SK-N-MC (cell line): ENCODE results near the gene ERG.

ENCODE experiments used
- DNase-seq: peaks from one replicate; pipeline ENCODE4 v3.0.0-alpha.2; 2011; ENCODE audit warnings: low read depth, low spot score
- H3K27ac ChIP-seq: fragments of 200-600 bp; sonication (generic); 2 replicates; pipeline ENCODE4 v1.5.1; 2016; ENCODE audit warnings: mixed run types
- H3K36me3 ChIP-seq: fragments of 200-600 bp; sonication (generic); 2 replicates; pipeline ENCODE4 v1.6.1; 2017; ENCODE audit warnings: antibody characterized with exemption, low read length, mixed read lengths; ENCODE audit not compliant: insufficient read depth
- H3K4me3 ChIP-seq: fragments of 200-600 bp; sonication (generic); 2 replicates; pipeline ENCODE4 v1.5.1; 2016
- H3K9ac ChIP-seq: fragments of 200-600 bp; sonication (generic); 2 replicates; pipeline ENCODE4 v1.8.0; 2017; ENCODE audit warnings: mixed run types, mixed read lengths; ENCODE audit not compliant: insufficient read length
- H3K9me3 ChIP-seq: fragments of 200-600 bp; sonication (generic); 2 replicates; pipeline ENCODE4 v1.6.1; 2017; ENCODE audit warnings: low read depth, mild to moderate bottlenecking, antibody characterized with exemption, low read length, moderate library complexity, mixed read lengths
- EZH2 ChIP-seq: fragments of 200-600 bp; sonication (generic); IDR thresholded peaks from one replicate; pipeline ENCODE4 v1.6.1; 2017; ENCODE audit warnings: antibody characterized with exemption
- FOXP2 ChIP-seq: optimal IDR thresholded peaks from 2 replicates; pipeline ENCODE3; 2011; ENCODE audit warnings: mild to moderate bottlenecking, moderate library complexity; ENCODE audit not compliant: insufficient read depth; ENCODE audit errors: extremely low read length, control extremely low read depth
- POLR2AphosphoS5 ChIP-seq: IDR thresholded peaks from 2 replicates; pipeline ENCODE4 v1.6.1; 2012; ENCODE audit warnings: mild to moderate bottlenecking, low read depth, low read length, borderline replicate concordance

ERG gene

DNA sequence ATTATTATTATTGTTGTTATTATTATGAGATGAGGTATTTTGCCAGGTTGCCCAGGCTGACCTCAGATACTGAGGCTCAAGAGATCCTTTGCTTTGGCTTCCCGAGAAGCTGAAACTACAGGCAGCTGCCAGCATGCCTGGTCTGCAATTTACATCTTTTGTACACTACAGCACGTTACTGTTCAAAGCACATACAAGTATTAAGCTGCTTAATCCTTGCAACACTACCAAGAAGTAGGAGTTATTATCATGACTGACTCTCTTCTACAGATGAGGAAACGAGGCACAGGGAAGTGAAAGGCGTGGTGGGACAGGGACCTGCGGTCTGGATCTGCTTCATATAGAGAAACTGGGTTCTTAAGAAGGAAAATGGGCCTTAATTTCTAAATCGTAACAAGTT, 11.6 kb downstream of the ERG start:
- H3K4me3 ChIP-seq, result no peak overlapping the region
- H3K9me3 ChIP-seq, result no peaks in the 10 kb centered on the region
- no peak overlapping the region for H3K27ac ChIP-seq
- no peak for DNase-seq
- no peak overlapping the region for H3K9ac ChIP-seq
- no peak for TF ChIP-seq FOXP2
- no peak for TF ChIP-seq EZH2
- TF ChIP-seq POLR2AphosphoS5, result no peak
- no peaks in the 10 kb centered on the region for H3K36me3 ChIP-seq

DNA sequence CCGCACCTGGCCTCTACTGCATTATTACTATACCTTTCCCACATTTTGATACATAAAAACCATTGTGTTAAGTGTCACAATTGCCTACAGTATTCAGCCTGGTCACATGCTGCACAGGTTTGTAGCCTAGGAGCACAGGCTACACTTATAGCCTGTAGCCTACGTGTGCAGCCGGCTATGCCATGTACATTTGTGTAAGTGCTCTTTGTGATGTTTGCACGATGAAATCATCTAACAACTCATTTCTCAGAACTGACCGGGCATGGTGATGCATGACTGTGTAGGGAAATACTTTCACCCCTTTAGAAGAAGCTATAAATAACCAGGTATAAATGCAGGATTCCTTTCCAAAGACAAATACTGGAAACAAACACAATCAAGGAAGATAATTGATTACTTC, 12.1 kb downstream of the ERG start:
- TF ChIP-seq POLR2AphosphoS5, result no peak
- TF ChIP-seq FOXP2, result no peak
- TF ChIP-seq EZH2, result no peak
- Histone ChIP-seq H3K4me3 (no peak overlapping the region), H3K36me3 (no peaks in the 10 kb centered on the region), H3K9ac (no peak overlapping the region), H3K9me3 (no peaks in the 10 kb centered on the region), H3K27ac (no peak overlapping the region)
- DNase-seq, result no peak

GRCh38 chr21:38479641-38480525, 18.4 kb downstream of the ERG start:
- H3K36me3 ChIP-seq, result no peaks in the 10 kb centered on the region
- H3K4me3 ChIP-seq, result no peak overlapping the region
- DNase-seq, result no peak
- H3K9me3 ChIP-seq, result no peaks in the 10 kb centered on the region
- no peak overlapping the region for H3K27ac ChIP-seq
- TF ChIP-seq EZH2, result no peak
- TF ChIP-seq FOXP2, result no peak
- TF ChIP-seq POLR2AphosphoS5, result no peak
- no peak overlapping the region for H3K9ac ChIP-seq

DNA sequence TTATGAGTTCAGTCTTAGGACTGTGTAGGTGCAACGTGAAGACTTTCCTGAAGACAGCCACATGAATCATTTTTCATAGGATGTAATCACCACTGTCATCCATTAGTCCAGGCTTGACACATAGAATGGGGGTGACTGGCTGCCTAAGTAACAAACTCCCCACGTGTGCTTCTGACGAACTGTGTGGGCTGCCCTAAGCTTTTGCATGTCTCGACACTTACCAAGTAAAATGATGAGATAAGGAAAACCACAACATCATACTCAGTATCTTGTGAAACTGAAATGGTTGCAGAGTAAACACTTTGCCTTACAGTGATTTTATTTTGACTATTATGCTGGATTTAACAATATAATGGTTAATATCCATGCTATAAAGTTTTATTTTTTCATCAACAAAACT, 19.5 kb downstream of the ERG start:
- Histone ChIP-seq H3K36me3 (no peaks in the 10 kb centered on the region), H3K9me3 (no peaks in the 10 kb centered on the region), H3K4me3 (no peak overlapping the region), H3K9ac (no peak overlapping the region), H3K27ac (no peak overlapping the region)
- TF ChIP-seq POLR2AphosphoS5, result no peak
- TF ChIP-seq EZH2, result no peak
- no peak for TF ChIP-seq FOXP2
- DNase-seq, result no peak

GRCh38 chr21:38477226-38477625, 21.1 kb downstream of the ERG start:
- no peaks in the 10 kb centered on the region for H3K9me3 ChIP-seq
- no peak for DNase-seq
- H3K27ac ChIP-seq, result no peak overlapping the region
- H3K9ac ChIP-seq, result no peak overlapping the region
- H3K36me3 ChIP-seq, result no peaks in the 10 kb centered on the region
- TF ChIP-seq EZH2, result no peak
- TF ChIP-seq POLR2AphosphoS5, result no peak
- TF ChIP-seq FOXP2, result no peak
- H3K4me3 ChIP-seq, result no peak overlapping the region

GRCh38 chr21:38476385-38476784, 21.9 kb downstream of the ERG start:
- H3K27ac ChIP-seq, result no peak overlapping the region
- H3K4me3 ChIP-seq, result no peak overlapping the region
- no peak overlapping the region for H3K9ac ChIP-seq
- TF ChIP-seq EZH2, result no peak
- no peak for TF ChIP-seq FOXP2
- no peak for TF ChIP-seq POLR2AphosphoS5
- no peaks in the 10 kb centered on the region for H3K36me3 ChIP-seq
- no peaks in the 10 kb centered on the region for H3K9me3 ChIP-seq
- no peak for DNase-seq

DNA sequence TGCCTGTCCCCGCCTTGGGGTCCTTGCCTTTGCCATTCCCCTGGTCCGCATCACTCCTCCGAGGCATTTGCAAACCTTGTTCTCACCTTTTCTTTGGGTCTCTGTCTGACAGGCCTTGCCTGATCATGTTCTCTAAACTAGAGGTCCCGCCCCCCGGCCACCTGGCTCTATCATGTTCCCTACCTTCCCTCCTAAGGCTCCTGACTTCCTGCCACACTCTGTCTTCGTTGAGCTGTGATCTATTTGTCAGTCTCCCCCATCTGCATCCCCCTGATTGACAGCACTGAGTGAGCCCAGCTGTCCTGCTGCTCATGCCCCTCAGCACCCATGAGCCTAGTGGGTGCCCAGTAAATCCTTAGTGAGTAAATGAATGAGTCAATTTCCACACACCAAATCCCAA, 22.8 kb downstream of the ERG start:
- no peak overlapping the region for H3K27ac ChIP-seq
- no peak for TF ChIP-seq POLR2AphosphoS5
- no peak for TF ChIP-seq EZH2
- TF ChIP-seq FOXP2, result no peak
- no peaks in the 10 kb centered on the region for H3K9me3 ChIP-seq
- DNase-seq, result no peak
- H3K36me3 ChIP-seq, result no peaks in the 10 kb centered on the region
- H3K4me3 ChIP-seq, result no peak overlapping the region
- H3K9ac ChIP-seq, result no peak overlapping the region

GRCh38 chr21:38474796-38475195, 23.5 kb downstream of the ERG start:
- H3K27ac ChIP-seq, result no peak overlapping the region
- DNase-seq, result no peak
- H3K4me3 ChIP-seq, result no peak overlapping the region
- H3K36me3 ChIP-seq, result no peaks in the 10 kb centered on the region
- no peak overlapping the region for H3K9ac ChIP-seq
- TF ChIP-seq FOXP2, result no peak
- no peak for TF ChIP-seq POLR2AphosphoS5
- no peak for TF ChIP-seq EZH2
- no peaks in the 10 kb centered on the region for H3K9me3 ChIP-seq

DNA sequence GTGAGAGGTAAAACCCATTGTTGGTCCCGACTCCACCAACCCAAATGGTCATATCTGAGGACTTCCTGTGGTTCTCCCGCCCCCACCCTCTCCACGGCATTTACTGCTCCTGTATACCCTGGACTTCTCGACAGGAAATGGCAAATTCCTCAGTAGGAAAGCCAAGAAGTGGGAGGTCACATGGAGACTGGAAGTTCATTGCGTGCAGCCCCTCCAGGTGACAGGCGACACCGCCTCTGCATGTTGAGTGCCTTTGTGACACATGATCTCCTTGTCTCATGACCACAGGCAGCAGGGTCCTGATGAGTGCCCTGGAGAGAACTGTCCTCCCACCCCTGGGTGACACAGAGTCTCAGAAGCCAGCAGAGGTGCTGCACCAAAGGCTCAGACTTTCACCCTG, 24.2 kb downstream of the ERG start:
- H3K36me3 ChIP-seq, result no peaks in the 10 kb centered on the region
- H3K4me3 ChIP-seq, result no peak overlapping the region
- no peaks in the 10 kb centered on the region for H3K9me3 ChIP-seq
- H3K9ac ChIP-seq, result no peak overlapping the region
- H3K27ac ChIP-seq, result no peak overlapping the region
- no peak for TF ChIP-seq FOXP2
- no peak for DNase-seq
